ENCODE results near the gene IZUMO4. TPM values are rescaled to one million over a fixed set of nuclear protein-coding genes. Genes with fewer than 3 reads are reported as not detected.
"Not testable (repeated sequence)": the region's sequence is repeated elsewhere in the genome, so short reads cannot be mapped to it uniquely, and the experiment has no call there.

IZUMO4 gene
- total RNA-seq, 1 experiment from 2014 or later = 285 TPM

DNA sequence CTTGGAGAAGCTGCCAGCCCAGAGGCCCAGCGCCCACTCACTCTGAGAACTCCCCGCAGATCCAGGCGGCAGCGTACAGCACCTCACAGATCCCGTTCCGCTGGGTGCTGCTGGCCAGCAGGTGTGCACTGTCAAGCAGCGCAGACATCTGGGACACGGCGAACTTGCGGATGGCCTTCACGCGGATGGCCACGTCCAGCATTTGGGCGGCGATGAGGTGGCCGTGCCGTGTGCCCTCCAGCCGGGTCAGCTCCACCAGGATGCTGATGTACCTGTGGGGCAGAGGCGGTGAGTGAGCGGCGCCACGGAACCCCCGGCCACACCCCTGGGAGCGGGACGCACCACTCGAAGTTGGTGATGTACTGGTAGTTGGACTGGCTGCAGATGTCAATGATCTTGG, 24.1 kb downstream of the IZUMO4 start:
- peaks cover 7% of the 10 kb centered on the region; the same call in 1 of the 2 replicates for H3K36me3 ChIP-seq (ENCODE audit: insufficient read depth, low read length)
- no peak overlapping the region for H3K4me3 ChIP-seq (ENCODE audit: low read length)
- H2AFZ ChIP-seq (ENCODE audit: low read length) = no peak overlapping the region
- H3K4me1 ChIP-seq (ENCODE audit: low read length) = no peaks in the 10 kb centered on the region
- H4K20me1 ChIP-seq (ENCODE audit: insufficient read depth, low read depth, low read length) = no peaks in the 10 kb centered on the region
- DNase-seq = no peak
- H3K9ac ChIP-seq (ENCODE audit: low read length) = no peak overlapping the region
- H3K27ac ChIP-seq (ENCODE audit: low read length) = no peak overlapping the region
- no peak overlapping the region for H3K4me2 ChIP-seq (ENCODE audit: low read depth, low read length, poor library complexity, severe bottlenecking)
- H3K27me3 ChIP-seq (ENCODE audit: low read length) = no peaks in the 10 kb centered on the region
- no peaks in the 10 kb centered on the region for H3K79me2 ChIP-seq (ENCODE audit: low read length)
- no peaks in the 10 kb centered on the region for H3K9me3 ChIP-seq (ENCODE audit: low read length)
- no peaks in the 10 kb centered on the region for H3K9me2 ChIP-seq (replicated peaks; ENCODE audit: insufficient read depth, low read length)

DNA sequence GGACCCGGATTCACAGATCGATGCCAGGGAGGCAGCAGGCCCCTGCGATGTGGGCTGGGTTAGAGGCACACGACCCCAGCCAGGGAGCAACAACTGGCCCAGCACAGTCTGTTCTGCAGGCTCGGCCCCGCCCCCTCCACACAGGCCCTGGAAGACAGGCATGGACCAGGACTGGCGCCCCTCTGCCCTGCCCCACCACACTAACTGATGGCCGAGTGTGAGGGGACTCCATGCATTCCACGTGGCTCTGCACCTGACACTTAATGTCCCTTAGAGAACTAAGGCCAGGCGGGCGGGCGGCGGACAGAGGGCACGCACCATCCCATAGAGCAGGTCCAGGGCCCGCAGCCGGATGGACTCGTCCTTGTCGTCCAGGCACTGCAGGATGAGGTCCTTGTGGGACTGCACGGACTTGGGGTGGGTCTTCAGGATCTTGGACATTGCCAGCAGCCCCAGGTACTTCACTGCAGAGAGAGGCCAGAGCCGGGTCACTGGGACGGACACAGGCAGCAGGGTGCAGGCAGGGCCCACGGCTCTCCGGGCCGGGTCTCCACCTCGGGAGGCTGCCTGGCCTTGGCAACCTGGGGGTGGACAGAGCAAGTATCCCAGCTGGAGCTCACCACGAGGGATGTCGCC, 24.8 kb downstream of the IZUMO4 start:
- Histone ChIP-seq H3K9ac (ENCODE audit: low read length) (no peak overlapping the region), H3K27me3 (ENCODE audit: low read length) (no peaks in the 10 kb centered on the region), H3K36me3 (ENCODE audit: insufficient read depth, low read length) (peaks cover 7% of the 10 kb centered on the region; the same call in 1 of the 2 replicates), H3K4me3 (ENCODE audit: low read length) (no peak overlapping the region), H2AFZ (ENCODE audit: low read length) (no peak overlapping the region), H4K20me1 (ENCODE audit: insufficient read depth, low read depth, low read length) (no peaks in the 10 kb centered on the region), H3K4me2 (ENCODE audit: low read depth, low read length, poor library complexity, severe bottlenecking) (no peak overlapping the region), H3K9me3 (ENCODE audit: low read length) (no peaks in the 10 kb centered on the region), H3K9me2 (replicated peaks; ENCODE audit: insufficient read depth, low read length) (no peaks in the 10 kb centered on the region), H3K4me1 (ENCODE audit: low read length) (no peaks in the 10 kb centered on the region), H3K27ac (ENCODE audit: low read length) (no peak overlapping the region), H3K79me2 (ENCODE audit: low read length) (no peaks in the 10 kb centered on the region)
- no peak for DNase-seq

DNA sequence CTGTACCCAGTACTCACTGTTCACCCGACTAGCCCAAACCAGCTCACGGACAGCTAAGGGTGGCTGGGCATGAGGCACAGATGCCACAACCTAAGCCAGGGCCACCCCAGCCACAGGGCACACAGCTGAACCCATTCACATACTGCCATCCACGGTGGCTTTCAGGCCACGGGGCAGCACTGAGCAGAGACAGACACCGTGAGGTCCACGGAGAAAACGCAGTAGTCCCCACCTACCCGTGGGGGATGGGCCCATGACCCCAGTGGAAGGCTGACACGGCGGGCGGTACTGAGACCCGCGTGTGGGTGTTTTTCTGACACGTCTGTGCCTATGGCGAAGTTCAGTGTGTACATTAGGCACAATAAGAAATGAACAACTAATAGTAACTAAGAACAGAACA, 25.5 kb downstream of the IZUMO4 start:
- H3K9me3 ChIP-seq (ENCODE audit: low read length) = no peaks in the 10 kb centered on the region
- no peak overlapping the region for H3K4me3 ChIP-seq (ENCODE audit: low read length)
- no peak for DNase-seq
- no peak overlapping the region for H3K9ac ChIP-seq (ENCODE audit: low read length)
- H3K9me2 ChIP-seq (replicated peaks; ENCODE audit: insufficient read depth, low read length) = no peaks in the 10 kb centered on the region
- H3K4me2 ChIP-seq (ENCODE audit: low read depth, low read length, poor library complexity, severe bottlenecking) = no peak overlapping the region
- H3K27me3 ChIP-seq (ENCODE audit: low read length) = no peaks in the 10 kb centered on the region
- H3K79me2 ChIP-seq (ENCODE audit: low read length) = no peaks in the 10 kb centered on the region
- H3K36me3 ChIP-seq (ENCODE audit: insufficient read depth, low read length) = peaks cover 7% of the 10 kb centered on the region; the same call in 1 of the 2 replicates
- no peaks in the 10 kb centered on the region for H3K4me1 ChIP-seq (ENCODE audit: low read length)
- no peak overlapping the region for H2AFZ ChIP-seq (ENCODE audit: low read length)
- H3K27ac ChIP-seq (ENCODE audit: low read length) = no peak overlapping the region
- H4K20me1 ChIP-seq (ENCODE audit: insufficient read depth, low read depth, low read length) = no peaks in the 10 kb centered on the region

DNA sequence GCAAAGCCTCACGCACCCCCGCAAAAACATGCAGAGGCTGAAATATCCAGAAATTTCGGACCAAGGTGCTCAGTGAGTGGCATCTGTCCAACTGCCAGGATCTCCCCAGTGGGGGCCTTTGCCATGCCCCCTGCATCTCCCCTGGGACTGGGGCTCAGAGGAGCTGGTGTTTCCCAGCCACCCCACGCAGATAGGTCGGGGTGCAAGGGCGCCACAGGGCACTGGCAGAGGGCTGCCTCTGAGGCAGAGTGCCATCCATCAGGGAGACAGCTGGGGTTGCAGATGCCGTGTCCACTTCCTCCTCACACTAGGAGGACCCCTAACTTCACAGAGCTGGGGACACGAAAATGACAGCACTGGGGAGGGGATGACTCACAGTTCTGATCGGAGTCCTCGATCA, 26.3 kb downstream of the IZUMO4 start:
- Histone ChIP-seq H3K36me3 (ENCODE audit: insufficient read depth, low read length) (peaks cover 7% of the 10 kb centered on the region; the same call in 1 of the 2 replicates), H3K4me3 (ENCODE audit: low read length) (no peak overlapping the region), H3K27ac (ENCODE audit: low read length) (no peak overlapping the region), H3K9me2 (replicated peaks; ENCODE audit: insufficient read depth, low read length) (no peaks in the 10 kb centered on the region), H3K27me3 (ENCODE audit: low read length) (no peaks in the 10 kb centered on the region), H4K20me1 (ENCODE audit: insufficient read depth, low read depth, low read length) (no peaks in the 10 kb centered on the region), H3K79me2 (ENCODE audit: low read length) (no peaks in the 10 kb centered on the region), H3K9ac (ENCODE audit: low read length) (no peak overlapping the region), H3K4me2 (ENCODE audit: low read depth, low read length, poor library complexity, severe bottlenecking) (no peak overlapping the region), H3K4me1 (ENCODE audit: low read length) (no peaks in the 10 kb centered on the region), H2AFZ (ENCODE audit: low read length) (no peak overlapping the region), H3K9me3 (ENCODE audit: low read length) (no peaks in the 10 kb centered on the region)
- DNase-seq = no peak

DNA sequence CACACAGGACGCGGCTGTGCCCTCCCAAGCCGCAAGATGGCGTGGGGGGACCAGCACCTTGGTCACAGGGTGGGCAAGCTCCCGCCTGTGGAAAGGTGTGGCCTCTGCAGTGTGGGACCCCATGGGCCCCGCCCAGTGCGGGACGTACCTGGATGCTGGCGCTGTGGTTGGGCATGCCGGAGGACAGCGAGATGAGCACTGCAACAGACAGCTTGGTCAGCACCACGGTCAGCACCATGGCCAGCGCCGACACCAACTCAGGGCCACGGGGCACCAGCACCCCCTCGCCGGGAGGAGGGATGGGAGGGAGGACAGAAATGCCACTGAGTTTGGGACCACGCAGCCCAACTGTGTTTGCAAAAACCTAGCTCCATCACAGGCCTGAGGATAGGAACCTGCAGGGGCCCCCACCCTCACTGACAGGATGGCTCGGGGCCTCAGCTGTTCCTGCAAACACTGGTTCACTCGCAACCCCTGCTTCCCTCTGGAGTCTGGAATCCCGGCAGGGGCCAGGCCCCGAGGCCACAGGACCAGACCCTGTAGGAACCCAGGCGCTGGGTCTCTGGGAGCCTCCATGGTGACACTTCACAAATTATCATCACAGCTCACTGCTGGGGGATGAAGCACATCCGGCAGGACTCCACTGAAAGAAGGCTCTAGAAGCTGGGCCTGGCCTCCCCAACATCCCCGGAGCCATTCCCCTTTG, 27.1 kb downstream of the IZUMO4 start:
- Histone ChIP-seq H3K9me3 (ENCODE audit: low read length) (no peaks in the 10 kb centered on the region), H3K4me2 (ENCODE audit: low read depth, low read length, poor library complexity, severe bottlenecking) (no peak overlapping the region), H4K20me1 (ENCODE audit: insufficient read depth, low read depth, low read length) (no peaks in the 10 kb centered on the region), H3K9me2 (replicated peaks; ENCODE audit: insufficient read depth, low read length) (no peaks in the 10 kb centered on the region), H3K4me1 (ENCODE audit: low read length) (no peaks in the 10 kb centered on the region), H2AFZ (ENCODE audit: low read length) (no peak overlapping the region), H3K27me3 (ENCODE audit: low read length) (no peaks in the 10 kb centered on the region), H3K4me3 (ENCODE audit: low read length) (no peak overlapping the region), H3K36me3 (ENCODE audit: insufficient read depth, low read length) (peaks cover 4% of the 10 kb centered on the region; the same call in 1 of the 2 replicates), H3K79me2 (ENCODE audit: low read length) (no peaks in the 10 kb centered on the region), H3K9ac (ENCODE audit: low read length) (no peak overlapping the region), H3K27ac (ENCODE audit: low read length) (no peak overlapping the region)
- no peak for DNase-seq

DNA sequence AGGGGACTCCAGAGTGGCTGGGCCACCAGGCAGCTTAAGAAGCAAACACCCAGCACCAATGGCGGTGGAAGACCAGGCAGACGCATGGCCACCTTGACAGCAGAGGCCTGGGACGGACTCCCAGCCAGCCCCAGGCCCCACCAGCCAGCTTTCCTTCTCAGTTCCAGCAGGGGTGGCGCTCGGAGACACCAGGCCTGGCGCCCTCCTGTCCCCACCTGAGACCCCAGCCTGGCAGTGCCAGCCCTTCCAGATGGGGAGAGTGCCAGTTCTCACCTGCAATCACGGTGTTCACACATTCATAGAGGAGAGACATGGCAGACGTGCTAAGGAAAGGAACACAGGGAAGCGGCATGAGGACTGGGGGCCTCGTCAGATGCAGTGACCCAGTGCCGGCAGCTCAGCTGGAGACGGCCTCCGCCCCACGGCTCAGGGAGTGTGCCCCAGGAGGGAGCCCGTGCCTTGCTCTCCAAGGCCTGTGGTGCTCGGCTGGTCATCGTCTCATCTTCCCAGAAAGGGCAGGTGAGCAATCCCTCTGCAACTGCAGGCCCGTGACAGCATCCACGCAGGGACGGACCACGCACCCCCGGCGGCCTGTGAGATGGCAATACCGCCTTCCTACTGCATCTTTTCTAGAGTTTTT, 30.3 kb downstream of the IZUMO4 start:
- Histone ChIP-seq H3K9me2 (replicated peaks; ENCODE audit: insufficient read depth, low read length) (no peaks in the 10 kb centered on the region), H2AFZ (ENCODE audit: low read length) (no peak overlapping the region), H4K20me1 (ENCODE audit: insufficient read depth, low read depth, low read length) (0 out of 2 replicates have a peak, but pooled peaks cover 18% of the 10 kb centered on the region), H3K4me3 (ENCODE audit: low read length) (no peak overlapping the region), H3K9me3 (ENCODE audit: low read length) (no peaks in the 10 kb centered on the region), H3K79me2 (ENCODE audit: low read length) (0 out of 2 replicates have a peak, but pooled peaks cover 9% of the 10 kb centered on the region), H3K27me3 (ENCODE audit: low read length) (no peaks in the 10 kb centered on the region), H3K36me3 (ENCODE audit: insufficient read depth, low read length) (no peaks in the 10 kb centered on the region), H3K27ac (ENCODE audit: low read length) (no peak overlapping the region), H3K9ac (ENCODE audit: low read length) (no peak overlapping the region), H3K4me2 (ENCODE audit: low read depth, low read length, poor library complexity, severe bottlenecking) (no peak overlapping the region), H3K4me1 (ENCODE audit: low read length) (no peaks in the 10 kb centered on the region)
- DNase-seq = no peak

DNA sequence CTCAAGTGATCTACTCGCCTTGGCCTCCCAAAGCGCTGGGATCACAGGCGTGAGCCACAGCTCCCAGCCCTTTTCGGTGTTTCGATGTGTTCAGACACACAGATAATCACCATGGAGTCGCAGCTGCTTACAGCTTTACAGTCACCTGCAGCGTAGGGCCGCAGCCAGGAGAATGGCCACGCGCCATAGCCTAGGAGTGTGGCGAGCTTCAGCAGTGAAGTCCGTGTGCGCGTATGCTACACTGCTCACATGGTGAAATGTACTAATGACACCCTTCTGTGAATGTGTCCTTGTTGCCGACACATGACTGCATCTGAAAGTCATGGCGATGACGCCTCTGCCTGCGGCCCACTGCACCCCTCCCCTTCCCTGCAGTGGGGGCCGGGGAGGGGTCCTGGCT, 31.0 kb downstream of the IZUMO4 start:
- Histone ChIP-seq H3K79me2 (ENCODE audit: low read length) (peaks cover 15% of the 10 kb centered on the region; the same call in 1 of the 2 replicates), H3K9me2 (replicated peaks; ENCODE audit: insufficient read depth, low read length) (no peaks in the 10 kb centered on the region), H3K4me1 (ENCODE audit: low read length) (no peaks in the 10 kb centered on the region), H3K27me3 (ENCODE audit: low read length) (no peaks in the 10 kb centered on the region), H4K20me1 (ENCODE audit: insufficient read depth, low read depth, low read length) (0 out of 2 replicates have a peak, but pooled peaks cover 18% of the 10 kb centered on the region), H3K9ac (ENCODE audit: low read length) (no peak overlapping the region), H3K4me3 (ENCODE audit: low read length) (no peak overlapping the region), H3K27ac (ENCODE audit: low read length) (no peak overlapping the region), H3K4me2 (ENCODE audit: low read depth, low read length, poor library complexity, severe bottlenecking) (no peak overlapping the region), H3K9me3 (ENCODE audit: low read length) (no peaks in the 10 kb centered on the region), H2AFZ (ENCODE audit: low read length) (no peak overlapping the region), H3K36me3 (ENCODE audit: insufficient read depth, low read length) (no peaks in the 10 kb centered on the region)
- DNase-seq = no peak

DNA sequence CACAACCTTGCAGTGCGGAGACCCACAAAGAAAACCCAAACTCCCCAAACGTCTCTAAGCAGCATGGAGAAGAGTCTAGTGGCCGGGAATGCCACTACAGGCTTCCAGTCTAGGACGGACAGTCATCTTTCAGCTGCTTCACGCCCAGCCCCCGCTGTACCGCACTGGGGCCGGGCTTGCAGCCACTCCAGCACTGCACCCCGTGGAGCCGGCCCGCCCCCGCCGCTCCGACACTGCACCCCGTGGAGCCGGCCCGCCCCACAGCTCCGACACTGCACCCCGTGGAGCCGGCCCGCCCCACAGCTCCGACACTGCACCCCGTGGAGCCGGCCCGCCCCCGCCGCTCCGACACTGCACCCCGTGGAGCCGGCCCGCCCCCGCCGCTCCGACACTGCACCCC, 31.5 kb downstream of the IZUMO4 start:
- not testable (repeated sequence) for H3K4me3 ChIP-seq (ENCODE audit: low read length); DNase-seq; H3K9me3 ChIP-seq (ENCODE audit: low read length); H2AFZ ChIP-seq (ENCODE audit: low read length); H3K4me1 ChIP-seq (ENCODE audit: low read length); H3K36me3 ChIP-seq (ENCODE audit: insufficient read depth, low read length); H3K4me2 ChIP-seq (ENCODE audit: low read depth, low read length, poor library complexity, severe bottlenecking); H3K9ac ChIP-seq (ENCODE audit: low read length); H3K27me3 ChIP-seq (ENCODE audit: low read length); H3K27ac ChIP-seq (ENCODE audit: low read length); H3K9me2 ChIP-seq (replicated peaks; ENCODE audit: insufficient read depth, low read length)
- peaks cover 15% of the 10 kb centered on the region; the same call in 1 of the 2 replicates for H3K79me2 ChIP-seq (ENCODE audit: low read length)
- H4K20me1 ChIP-seq (ENCODE audit: insufficient read depth, low read depth, low read length) = 0 out of 2 replicates have a peak, but pooled peaks cover 18% of the 10 kb centered on the region

All from Karpas-422 (cell line).